Kidney (tissue), 14 donors: ENCODE results near the gene LYST. TPM values are rescaled to one million over a fixed set of nuclear protein-coding genes. Genes with fewer than 3 reads are reported as not detected.

Experiments
- DNase-seq, 5 donors: peaks; one replicate each; pipeline ENCODE4 v3.0.0-alpha.2; 2013 to 2020
- FAIRE-seq: peaks from 2 replicates; lab custom pipeline; 2012; peaks lifted over from hg19 to GRCh38; lab: Jason Lieb, UNC
- H3K27ac ChIP-seq, 2 donors: one replicate each; pipeline ENCODE4 v1.7.0; 2013; ENCODE audit warnings: low read depth in 2 of 2, low read length in 2 of 2, inconsistent platforms in 1 of 2
- H3K27me3 ChIP-seq: one replicate; pipeline ENCODE4 v1.7.1; 2013; ENCODE audit warnings: low read length, inconsistent platforms; ENCODE audit not compliant: control insufficient read depth, insufficient read depth
- H3K36me3 ChIP-seq, 3 donors: one replicate each; pipeline versions ENCODE4 v1.7.0 to v1.7.1; 2013; ENCODE audit warnings: low read length in 3 of 3, control low read depth in 1 of 3, inconsistent platforms in 1 of 3; ENCODE audit not compliant: insufficient read depth in 3 of 3, control insufficient read depth in 2 of 3
- H3K4me1 ChIP-seq, 3 donors: one replicate each; pipeline versions ENCODE4 v1.7.0 to v1.7.1; 2013; ENCODE audit warnings: low read length in 3 of 3, inconsistent platforms in 1 of 3, low read depth in 1 of 3; ENCODE audit not compliant: control insufficient read depth in 2 of 3, insufficient read depth in 2 of 3
- H3K4me3 ChIP-seq, 3 donors: one replicate each; pipeline versions ENCODE4 v1.7.0 to v1.8.1; 2013; ENCODE audit warnings: low read length in 3 of 3, control low read depth in 1 of 3, inconsistent platforms in 1 of 3
- H3K9ac ChIP-seq, 3 donors: one replicate each; pipeline versions ENCODE4 v1.7.0 to v1.7.1; 2013; ENCODE audit warnings: low read length in 3 of 3, control low read depth in 1 of 3, inconsistent platforms in 1 of 3
- H3K9me3 ChIP-seq, 3 donors: one replicate each; pipeline versions ENCODE4 v1.7.0 to v1.7.1; 2013; ENCODE audit warnings: low read length in 3 of 3, control low read depth in 1 of 3, inconsistent platforms in 1 of 3; ENCODE audit not compliant: control insufficient read depth in 2 of 3, insufficient read depth in 1 of 3
- CTCF ChIP-seq: IDR thresholded peaks from 3 replicates; pipeline ENCODE4 v1.5.1; 2012; ENCODE audit warnings: mild to moderate bottlenecking, moderate library complexity, borderline replicate concordance; ENCODE audit not compliant: insufficient read depth; ENCODE audit errors: extremely low read depth
- intact Hi-C: fragments of 100-400 bp; cut with DNase I; formaldehyde crosslinking; loops from one replicate; pipeline ENCODE4 v1.11.1; 2022
- polyA plus RNA-seq: library from polyadenylated mRNA; stranded (reverse); fragments of 350-450 nt; fragmentation: Illumina TruSeq; extraction: RNeasy Lipid Tissue Mini Kit (QIAGEN cat#74804); gene quantifications from one replicate; pipeline ENCODE4 v1.2.3, GENCODE V29; 2014; ENCODE audit warnings: low read depth, low replicate concordance; ENCODE audit not compliant: insufficient read depth
- total RNA-seq: library from RNA; stranded (reverse); fragmentation: NEBNext Ultra II Directional; extraction: Animal tissue kit (Norgen Biotek cat#: 25700); gene quantifications from one replicate; pipeline ENCODE4 v1.2.1, GENCODE V29; 2021
- donor health status: control.
- donor health status: control.
- donor health status: control.
- donor health status: control.
- donor health status: control.
- donor health status: DM: yes; HTN: yes; CAD: no.
- donor health status: Normal renal cell carcinoma (clear cell type).

Gene LYST
- total and polyA plus RNA-seq, 2 donors from 2014 or later: 4.6 to 30.3 TPM

DNA sequence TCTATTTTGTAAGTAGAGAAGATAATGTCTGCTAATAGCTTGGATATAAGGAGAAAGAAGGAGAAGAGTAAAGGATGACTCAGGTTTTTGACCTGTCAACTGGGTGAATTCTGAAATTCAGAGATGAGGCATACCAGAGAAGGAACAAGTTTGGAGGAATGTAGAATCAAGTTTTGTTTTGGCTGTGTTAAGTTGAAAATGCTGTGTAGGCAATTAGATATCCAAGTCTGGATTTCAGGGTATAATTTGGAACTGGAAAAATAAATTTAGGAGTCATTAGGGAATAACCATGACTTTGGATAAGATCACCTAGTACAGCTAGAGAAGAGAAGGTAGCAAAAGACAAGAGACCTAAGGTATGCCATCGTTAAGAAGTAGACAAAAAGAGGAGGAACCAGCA lies 194.7 kb downstream of the LYST start:
- intact Hi-C loops: no loop called here
- H3K27ac ChIP-seq: no peak overlapping the region
- H3K27me3 ChIP-seq: no peaks in the 10 kb centered on the region
- H3K4me3 ChIP-seq: no peak overlapping the region
- peaks cover 2 to 18% (median 3%) of the 10 kb centered on the region in 3 donors for H3K9me3 ChIP-seq
- no peaks in the 10 kb centered on the region for H3K4me1 ChIP-seq
- DNase-seq (no peak), FAIRE-seq (no peak)
- no peak overlapping the region for H3K9ac ChIP-seq
- TF ChIP-seq CTCF: no peak
- H3K36me3 ChIP-seq: peaks cover 0 to 12% (median 0%) of the 10 kb centered on the region in 3 donors

DNA sequence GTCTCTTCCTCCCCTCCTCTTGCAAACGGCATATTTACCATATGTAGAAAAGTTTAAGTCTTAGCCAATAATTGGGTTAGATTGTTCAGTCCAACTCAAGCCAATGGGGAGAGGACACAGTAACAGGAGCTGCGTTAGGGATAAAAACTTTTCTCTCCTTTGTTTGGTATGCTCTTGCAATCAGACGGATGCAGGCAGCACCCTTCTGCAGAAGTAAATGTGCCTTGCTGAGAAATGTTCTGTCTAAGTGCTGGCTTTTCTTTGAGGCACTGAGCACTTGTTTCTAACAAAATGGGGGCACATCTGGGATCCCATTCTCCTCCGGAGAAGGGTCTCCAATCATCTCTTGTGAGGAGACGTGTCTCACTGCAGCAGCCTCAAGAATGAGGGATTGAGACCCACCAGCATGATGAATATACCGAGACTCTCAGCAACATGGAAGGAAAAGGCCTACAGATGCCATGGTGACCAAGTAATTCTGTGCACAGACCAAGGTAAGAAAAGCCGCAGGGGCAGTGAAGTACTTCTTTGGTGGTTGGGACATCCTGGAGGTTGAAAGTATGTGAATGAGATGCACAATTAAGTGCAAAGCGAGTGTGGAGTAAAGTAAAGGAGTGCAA lies 196.4 kb downstream of the LYST start:
- Histone ChIP-seq H3K27ac (no peak overlapping the region), H3K9ac (no peak overlapping the region), H3K27me3 (no peaks in the 10 kb centered on the region), H3K36me3 (peaks cover 0 to 12% (median 0%) of the 10 kb centered on the region in 3 donors), H3K4me1 (no peaks in the 10 kb centered on the region), H3K9me3 (peaks cover 2 to 18% (median 3%) of the 10 kb centered on the region in 3 donors), H3K4me3 (no peak overlapping the region)
- TF ChIP-seq CTCF: no peak
- no peak for FAIRE-seq
- intact Hi-C loops: no loop called here
- no peak for DNase-seq

DNA sequence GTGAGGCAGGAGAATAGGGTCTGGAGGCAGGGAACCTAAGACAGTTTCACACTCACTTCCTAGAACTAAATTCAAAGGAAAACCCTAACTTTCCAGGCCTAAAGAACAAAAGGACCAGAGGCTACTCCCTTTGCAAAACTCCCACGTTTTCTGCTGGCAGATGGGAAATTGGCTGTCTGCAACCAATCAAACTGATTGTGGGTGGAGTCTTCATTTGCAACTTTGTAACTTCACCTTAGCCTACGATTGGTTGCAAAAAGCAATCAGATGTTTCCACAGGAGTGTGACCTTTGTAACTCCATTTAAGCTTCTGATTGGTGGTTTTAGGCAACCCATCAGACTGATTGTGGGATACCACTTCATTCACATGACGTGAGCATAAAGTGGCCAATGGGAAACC lies 197.4 kb downstream of the LYST start:
- Histone ChIP-seq H3K9ac (no peak overlapping the region), H3K4me3 (no peak overlapping the region), H3K9me3 (peaks cover 2 to 18% (median 3%) of the 10 kb centered on the region in 3 donors), H3K36me3 (peaks cover 0 to 6% (median 0%) of the 10 kb centered on the region in 3 donors), H3K27me3 (no peaks in the 10 kb centered on the region), H3K4me1 (no peaks in the 10 kb centered on the region), H3K27ac (no peak overlapping the region)
- TF ChIP-seq CTCF: no peak
- no peak for DNase-seq
- intact Hi-C loops: no loop called here
- FAIRE-seq: no peak
